Chondrocyte (in vitro differentiated cells): ENCODE results near the gene RND1. TPM values are rescaled to one million over a fixed set of nuclear protein-coding genes. Genes with fewer than 3 reads are reported as not detected.
"Not testable (repeated sequence)": the region's sequence is repeated elsewhere in the genome, so short reads cannot be mapped to it uniquely, and the experiment has no call there.

Experiments
- DNase-seq: peaks from one replicate; pipeline ENCODE4 v3.0.0; 2021; ENCODE audit warnings: mixed read lengths, low spot score
- H3K27ac Mint-ChIP-seq: one replicate; pipeline ENCODE4 v1.8.0; 2021; ENCODE audit warnings: mild to moderate bottlenecking, moderate library complexity, mixed read lengths; ENCODE audit not compliant: unreplicated experiment
- H3K27me3 Mint-ChIP-seq: 2 replicates; pipeline ENCODE4 v1.8.0; 2021; ENCODE audit warnings: low read depth, mixed read lengths
- H3K36me3 Mint-ChIP-seq: 2 replicates; pipeline ENCODE4 v1.8.0; 2021; ENCODE audit warnings: low read depth, mixed read lengths
- H3K4me1 Mint-ChIP-seq: 2 replicates; pipeline ENCODE4 v1.8.0; 2021; ENCODE audit warnings: low read depth, mild to moderate bottlenecking, mixed read lengths
- H3K4me3 Mint-ChIP-seq: one replicate; pipeline ENCODE4 v1.8.0; 2021; ENCODE audit warnings: mild to moderate bottlenecking, moderate library complexity, mixed read lengths; ENCODE audit not compliant: unreplicated experiment
- H3K9me3 Mint-ChIP-seq: 2 replicates; pipeline ENCODE4 v1.8.0; 2021; ENCODE audit warnings: low read depth, mixed read lengths
- total RNA-seq: library from RNA; stranded (reverse); gene quantifications from 3 replicates; pipeline ENCODE4 v1.2.1, GENCODE V29; 2021
- TF ChIP-seq, protein P1 (sequence below): fragments of 200-600 bp; sonication (generic); IDR thresholded peaks from 2 replicates; pipeline ENCODE4 v1.5.0; 2021; ENCODE audit warnings: antibody characterized with exemption, mild to moderate bottlenecking, moderate library complexity

RND1 gene
- total RNA-seq, 1 donor from 2014 or later = 0.99 TPM

DNA sequence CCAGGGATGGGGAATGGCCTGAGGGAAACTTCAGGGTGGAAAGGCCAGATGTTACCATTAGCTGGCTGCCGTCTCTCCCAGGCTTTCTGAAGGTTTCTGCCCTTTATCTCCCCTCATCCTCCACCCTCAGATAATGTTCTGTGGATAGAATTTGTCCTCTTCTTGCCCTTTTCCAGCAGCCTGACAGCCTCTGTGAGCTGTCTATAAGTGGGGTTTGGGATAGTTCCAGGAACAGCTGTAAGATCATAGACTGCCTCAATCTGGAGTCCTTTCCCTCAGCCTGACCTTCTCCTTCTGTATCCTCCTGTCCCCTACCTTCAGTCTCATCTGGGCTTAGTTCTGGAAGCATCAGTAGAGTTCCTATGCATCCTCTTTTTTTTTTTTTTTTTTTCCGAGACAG lies 2.8 kb upstream of the RND1 start:
- H3K27me3 Mint-ChIP-seq = peaks cover 20% of the 10 kb centered on the region
- TF ChIP-seq, protein P1, sequence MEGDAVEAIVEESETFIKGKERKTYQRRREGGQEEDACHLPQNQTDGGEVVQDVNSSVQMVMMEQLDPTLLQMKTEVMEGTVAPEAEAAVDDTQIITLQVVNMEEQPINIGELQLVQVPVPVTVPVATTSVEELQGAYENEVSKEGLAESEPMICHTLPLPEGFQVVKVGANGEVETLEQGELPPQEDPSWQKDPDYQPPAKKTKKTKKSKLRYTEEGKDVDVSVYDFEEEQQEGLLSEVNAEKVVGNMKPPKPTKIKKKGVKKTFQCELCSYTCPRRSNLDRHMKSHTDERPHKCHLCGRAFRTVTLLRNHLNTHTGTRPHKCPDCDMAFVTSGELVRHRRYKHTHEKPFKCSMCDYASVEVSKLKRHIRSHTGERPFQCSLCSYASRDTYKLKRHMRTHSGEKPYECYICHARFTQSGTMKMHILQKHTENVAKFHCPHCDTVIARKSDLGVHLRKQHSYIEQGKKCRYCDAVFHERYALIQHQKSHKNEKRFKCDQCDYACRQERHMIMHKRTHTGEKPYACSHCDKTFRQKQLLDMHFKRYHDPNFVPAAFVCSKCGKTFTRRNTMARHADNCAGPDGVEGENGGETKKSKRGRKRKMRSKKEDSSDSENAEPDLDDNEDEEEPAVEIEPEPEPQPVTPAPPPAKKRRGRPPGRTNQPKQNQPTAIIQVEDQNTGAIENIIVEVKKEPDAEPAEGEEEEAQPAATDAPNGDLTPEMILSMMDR = no peak
- H3K36me3 Mint-ChIP-seq = no peaks in the 10 kb centered on the region
- no peak for DNase-seq
- H3K4me3 Mint-ChIP-seq = no peak overlapping the region
- peaks cover 14% of the 10 kb centered on the region for H3K4me1 Mint-ChIP-seq
- no peak overlapping the region for H3K27ac Mint-ChIP-seq
- no peaks in the 10 kb centered on the region for H3K9me3 Mint-ChIP-seq

DNA sequence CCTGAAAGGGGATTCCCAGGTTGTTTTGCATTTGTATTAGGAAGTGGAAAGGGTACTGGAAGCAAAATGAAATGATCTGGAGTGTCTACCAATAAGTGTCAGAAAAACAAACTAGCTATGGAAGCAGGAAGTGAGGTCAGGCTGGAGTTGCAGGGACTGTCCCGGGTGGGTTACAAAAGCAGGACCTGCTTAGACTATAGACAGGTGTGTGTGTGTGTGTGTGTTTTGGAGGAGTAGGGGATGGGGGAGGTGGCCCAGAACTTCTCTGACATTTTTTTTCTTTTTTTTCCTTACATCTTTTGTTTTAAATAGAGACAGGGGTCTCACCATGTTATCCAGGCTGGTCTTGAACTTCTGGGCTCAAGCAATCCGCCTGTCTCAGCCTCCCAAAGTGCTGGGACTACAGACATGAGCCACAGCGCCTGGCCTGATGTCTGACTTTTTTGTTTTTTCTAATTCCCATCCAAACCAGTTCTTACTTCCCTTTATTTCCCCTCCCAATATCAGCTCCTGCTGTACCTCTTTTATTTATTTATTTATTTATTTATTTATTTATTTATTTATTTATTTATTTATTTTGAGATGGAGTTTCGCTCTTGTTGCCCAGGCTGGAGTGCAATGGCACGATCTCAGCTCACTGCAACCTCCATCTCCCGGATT lies 512 bp upstream of the RND1 start:
- Mint-ChIP-seq H3K27ac (peak overlapping the region; percentile 69), H3K4me1 (peaks cover 14% of the 10 kb centered on the region), H3K36me3 (no peaks in the 10 kb centered on the region), H3K9me3 (no peaks in the 10 kb centered on the region), H3K4me3 (peak overlapping the region; percentile 94), H3K27me3 (peaks cover 31% of the 10 kb centered on the region)
- DNase-seq = no peak
- TF ChIP-seq, protein P1 = peak; percentile 20

DNA sequence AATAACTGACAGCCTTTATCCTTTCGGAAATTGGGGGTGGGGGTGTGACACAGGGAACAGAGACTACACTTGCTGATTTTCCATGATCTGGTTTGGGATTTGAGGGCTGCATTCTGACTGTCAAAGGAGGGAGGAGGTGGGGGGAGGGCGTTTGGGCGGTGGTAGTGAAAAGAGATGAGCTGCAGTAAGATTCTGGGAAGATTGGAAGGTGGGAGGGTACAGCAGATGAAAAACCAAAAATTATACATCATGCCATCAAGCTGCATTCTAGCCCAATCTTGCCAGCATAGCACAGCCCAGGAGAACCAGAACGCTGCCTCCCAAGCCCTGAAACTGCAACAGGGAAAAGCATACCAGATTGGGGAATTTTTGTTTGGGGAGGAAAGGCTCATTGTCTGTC lies 2.4 kb downstream of the RND1 start:
- H3K9me3 Mint-ChIP-seq = no peaks in the 10 kb centered on the region
- no peak overlapping the region for H3K27ac Mint-ChIP-seq
- H3K27me3 Mint-ChIP-seq = peaks cover 31% of the 10 kb centered on the region
- H3K4me3 Mint-ChIP-seq = no peak overlapping the region
- H3K36me3 Mint-ChIP-seq = no peaks in the 10 kb centered on the region
- peaks cover 14% of the 10 kb centered on the region for H3K4me1 Mint-ChIP-seq
- TF ChIP-seq, protein P1 = no peak
- no peak for DNase-seq

DNA sequence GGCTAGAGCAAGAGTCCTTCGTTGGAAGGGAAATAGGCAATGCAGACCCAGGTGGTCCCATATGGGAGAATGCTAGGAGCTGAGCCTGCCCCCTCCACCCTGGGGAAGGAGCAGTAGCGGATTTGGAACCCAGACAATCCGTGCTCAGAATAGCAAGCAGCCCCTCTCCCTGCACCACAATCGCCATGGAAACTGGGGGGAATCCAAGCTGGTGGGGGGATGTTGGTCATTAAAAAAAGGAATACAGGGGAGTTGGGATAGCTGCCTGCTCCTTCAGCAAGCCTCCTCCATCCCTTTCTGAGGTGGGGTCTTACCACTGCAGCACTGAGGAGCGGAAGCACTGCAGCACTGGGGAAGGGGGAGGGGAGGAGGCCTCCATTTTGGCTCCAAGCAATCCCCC lies 2.9 kb downstream of the RND1 start:
- no peaks in the 10 kb centered on the region for H3K36me3 Mint-ChIP-seq
- TF ChIP-seq, protein P1 = no peak
- no peak for DNase-seq
- H3K9me3 Mint-ChIP-seq = no peaks in the 10 kb centered on the region
- peaks cover 14% of the 10 kb centered on the region for H3K4me1 Mint-ChIP-seq
- no peak overlapping the region for H3K4me3 Mint-ChIP-seq
- peaks cover 31% of the 10 kb centered on the region for H3K27me3 Mint-ChIP-seq
- no peak overlapping the region for H3K27ac Mint-ChIP-seq

DNA sequence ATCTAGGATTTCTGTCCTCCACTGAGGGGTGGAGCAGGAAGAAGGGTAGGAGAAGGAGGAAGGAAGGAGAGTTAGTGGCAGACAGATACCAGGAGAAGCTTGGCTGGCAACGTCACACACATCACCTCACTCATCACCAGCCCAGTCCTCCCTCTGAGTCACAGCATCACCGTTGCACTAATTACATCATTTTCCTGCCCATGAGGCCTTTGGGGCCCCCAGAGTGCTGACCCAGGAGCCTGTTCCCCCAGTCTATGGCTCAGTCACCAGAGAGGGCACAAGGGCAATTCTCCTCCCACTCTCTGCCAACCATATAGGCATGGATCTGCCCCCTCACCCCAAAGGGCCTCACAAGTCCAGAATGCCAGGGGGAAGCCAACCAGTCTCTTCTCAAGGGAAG lies 4.6 kb downstream of the RND1 start:
- H3K27me3 Mint-ChIP-seq = peaks cover 33% of the 10 kb centered on the region
- H3K9me3 Mint-ChIP-seq = no peaks in the 10 kb centered on the region
- no peaks in the 10 kb centered on the region for H3K36me3 Mint-ChIP-seq
- H3K27ac Mint-ChIP-seq = no peak overlapping the region
- H3K4me1 Mint-ChIP-seq = peaks cover 13% of the 10 kb centered on the region
- H3K4me3 Mint-ChIP-seq = no peak overlapping the region
- TF ChIP-seq, protein P1 = no peak
- DNase-seq = no peak

DNA sequence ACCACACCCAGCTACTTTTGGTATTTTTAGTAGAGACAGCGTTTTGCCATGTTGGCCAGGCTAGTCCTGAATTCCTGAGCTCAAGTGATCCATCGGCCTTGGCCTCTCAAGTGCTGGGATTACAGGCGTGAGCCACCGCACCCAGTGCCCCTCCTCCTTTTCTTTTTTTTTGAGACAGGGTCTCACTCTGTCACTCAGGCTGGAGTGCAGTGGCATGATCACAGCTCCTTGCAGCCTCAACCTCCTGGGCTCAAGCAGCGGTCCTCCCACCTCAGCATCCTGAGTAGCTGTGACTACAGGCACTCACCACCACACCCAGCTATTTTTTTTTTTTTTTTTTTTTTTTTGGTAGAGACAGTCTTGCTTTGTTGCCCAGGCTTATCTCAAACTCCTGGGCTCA lies 5.4 kb downstream of the RND1 start:
- H3K9me3 Mint-ChIP-seq, H3K4me3 Mint-ChIP-seq, DNase-seq, H3K4me1 Mint-ChIP-seq, H3K36me3 Mint-ChIP-seq, H3K27ac Mint-ChIP-seq: not testable (repeated sequence)
- peaks cover 33% of the 10 kb centered on the region for H3K27me3 Mint-ChIP-seq
